NCI-H774 (cell line): ENCODE results near the gene MYRF.

Source experiments
- DNase-seq: peaks from one replicate; lab custom pipeline; 2025; lab: John Stamatoyannopoulos, UW

The MYRF gene

GRCh38 chr11:61718621-61719302, 33.7 kb upstream of the MYRF start:
- no peak for DNase-seq

GRCh38 chr11:61719978-61720377, 32.5 kb upstream of the MYRF start:
- no peak for DNase-seq

- no peak for DNase-seq
Observed at GRCh38 chr11:61720597-61720996, 31.8 kb upstream of the MYRF start.

- DNase-seq = no peak
Observed at GRCh38 chr11:61724437-61724836, 28.0 kb upstream of the MYRF start.

- no peak for DNase-seq
Observed at GRCh38 chr11:61725781-61726231, 26.6 kb upstream of the MYRF start.

- DNase-seq = no peak
Observed at GRCh38 chr11:61726775-61727174, 25.7 kb upstream of the MYRF start.

- DNase-seq = no peak
Observed at GRCh38 chr11:61727401-61727811, 25.0 kb upstream of the MYRF start.

GRCh38 chr11:61728066-61728939, 24.1 kb upstream of the MYRF start:
- no peak for DNase-seq

- DNase-seq = no peak
Observed at GRCh38 chr11:61728940-61729219, 23.6 kb upstream of the MYRF start.

GRCh38 chr11:61730240-61730994, 22.0 kb upstream of the MYRF start:
- DNase-seq = peak; percentile 92

- DNase-seq = no peak
Observed at GRCh38 chr11:61731211-61731951, 21.1 kb upstream of the MYRF start.

- DNase-seq = no peak
Observed at GRCh38 chr11:61731952-61732675, 20.3 kb upstream of the MYRF start.

- DNase-seq = no peak
Observed at GRCh38 chr11:61732705-61733104, 19.7 kb upstream of the MYRF start.

- peak; percentile 83 for DNase-seq
Observed at GRCh38 chr11:61733120-61733978, 19.1 kb upstream of the MYRF start.

- DNase-seq = no peak
Observed at GRCh38 chr11:61734767-61735166, 17.7 kb upstream of the MYRF start.

GRCh38 chr11:61735391-61735790, 17.0 kb upstream of the MYRF start:
- no peak for DNase-seq

- no peak for DNase-seq
Observed at GRCh38 chr11:61736310-61736709, 16.1 kb upstream of the MYRF start.

- DNase-seq = no peak
Observed at GRCh38 chr11:61737131-61737530, 15.3 kb upstream of the MYRF start.

GRCh38 chr11:61737636-61738386, 14.6 kb upstream of the MYRF start:
- no peak for DNase-seq

- DNase-seq = no peak
Observed at GRCh38 chr11:61738776-61739175, 13.7 kb upstream of the MYRF start.
